Cardiac septum (tissue), 1 donor: Measurements from ENCODE around the gene BAG2. TPM values are rescaled to one million over a fixed set of nuclear protein-coding genes. Genes with fewer than 3 reads are reported as not detected.

Experiments
- DNase-seq: peaks from one replicate; pipeline ENCODE4 v3.0.0-alpha.2; 2020; ENCODE audit warnings: low spot score
- intact Hi-C: fragments of 100-400 bp; cut with DNase I; formaldehyde crosslinking; loops from one replicate; pipeline ENCODE4 v1.14.0; 2022
- long read RNA-seq: library from polyadenylated mRNA; unstranded; transcript quantifications from one replicate; pipeline ENCODE4 v2.0.0, GENCODE V29; 2021
- total RNA-seq: library from RNA; stranded (reverse); fragmentation: NEBNext Ultra II Directional; extraction: Animal tissue kit (Norgen Biotek cat#: 25700); gene quantifications from one replicate; pipeline ENCODE4 v1.2.1, GENCODE V29; 2021
- donor health status: DM: no; HTN: no; CAD: no.

Gene BAG2
- total RNA-seq, result 16.9 TPM
- long read RNA-seq, full-length matches to known transcripts, result 116 of 126 reads
- long read RNA-seq, partial matches to known transcripts, result 1 of 126 reads
- long read RNA-seq, other reads (novel, unspliced or antisense), result 9 of 126 reads

DNA sequence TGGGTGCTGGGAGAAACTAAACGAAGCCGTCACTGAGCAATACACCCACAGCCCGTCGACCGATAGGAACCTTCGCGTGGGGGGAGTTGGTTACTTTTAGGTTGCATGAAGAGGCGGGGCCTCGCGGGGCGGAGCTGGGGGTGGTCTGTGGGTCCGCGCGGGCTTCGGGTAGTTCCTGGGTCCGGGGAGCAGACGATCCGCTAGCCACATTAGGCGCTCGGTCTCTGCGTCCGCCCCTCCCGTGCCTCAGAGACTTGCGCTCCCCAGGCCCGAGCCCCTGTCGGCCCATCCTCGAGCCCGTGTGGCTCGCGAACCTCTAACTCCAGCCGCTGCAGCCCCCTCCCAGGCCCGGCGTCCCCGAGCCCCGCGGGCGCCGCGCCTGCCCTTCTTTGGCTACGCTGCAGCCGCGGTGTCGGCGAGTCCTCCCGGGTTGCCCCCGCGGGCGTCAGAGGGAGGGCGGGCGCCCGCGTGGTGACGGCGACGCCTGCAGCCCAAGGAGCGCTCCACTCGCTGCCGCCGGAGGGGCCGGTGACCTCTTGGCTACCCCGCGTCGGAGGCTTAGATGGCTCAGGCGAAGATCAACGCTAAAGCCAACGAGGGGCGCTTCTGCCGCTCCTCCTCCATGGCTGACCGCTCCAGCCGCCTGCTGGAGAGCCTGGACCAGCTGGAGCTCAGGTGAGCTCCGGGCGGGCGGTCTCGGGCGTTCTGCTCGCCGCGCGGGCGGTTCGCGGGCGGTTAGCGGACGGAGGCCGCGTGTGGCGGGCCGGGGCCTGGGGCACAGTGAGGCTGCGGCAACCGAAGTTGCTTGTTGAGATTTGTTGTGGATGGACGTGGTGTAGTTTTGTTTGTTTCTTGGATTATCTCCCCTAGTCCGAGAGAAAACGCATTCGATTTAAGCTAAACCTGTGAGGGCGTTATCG, at the start of gene BAG2:
Gene BAG2 (plus strand): TSS at position 191 of the 920 bp plus-strand sequence. CDS start 372 bp downstream, at position 563.
- intact Hi-C loops, result loop anchor here (2.0 to 10.0 kb wide), 2 partner anchors 142 to 218 kb away; partner anchors contain the start of gene BEND6
- DNase-seq, result peak; percentile 94

GRCh38 chr6:57123111-57123510, 49.0 kb upstream of the BAG2 start:
- DNase-seq, result no peak
- intact Hi-C loops, result no loop called here

DNA sequence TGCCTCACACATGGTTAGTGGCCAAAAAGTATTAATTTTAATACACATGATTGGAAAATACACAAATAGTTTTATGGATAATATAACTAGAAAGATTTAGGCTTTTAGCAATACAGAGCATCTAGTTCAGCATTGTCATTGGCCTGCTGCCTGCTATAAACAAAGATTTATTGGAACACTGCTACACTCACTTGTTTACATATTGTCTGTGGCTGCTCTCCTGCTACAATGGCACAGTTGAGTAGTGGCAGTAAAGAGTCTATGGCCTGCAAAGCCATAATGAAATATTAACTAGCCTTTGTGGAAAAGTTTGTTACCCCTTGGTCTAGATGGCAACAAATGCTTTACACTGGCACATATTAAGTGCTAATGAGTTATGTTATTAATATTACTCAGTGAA, 44.4 kb upstream of the BAG2 start:
- DNase-seq, result no peak
- intact Hi-C loops, result no loop called here

GRCh38 chr6:57130661-57131177, 41.4 kb upstream of the BAG2 start:
- intact Hi-C loops, result no loop called here
- DNase-seq, result no peak

GRCh38 chr6:57134954-57135353, 37.2 kb upstream of the BAG2 start:
- intact Hi-C loops, result no loop called here

DNA sequence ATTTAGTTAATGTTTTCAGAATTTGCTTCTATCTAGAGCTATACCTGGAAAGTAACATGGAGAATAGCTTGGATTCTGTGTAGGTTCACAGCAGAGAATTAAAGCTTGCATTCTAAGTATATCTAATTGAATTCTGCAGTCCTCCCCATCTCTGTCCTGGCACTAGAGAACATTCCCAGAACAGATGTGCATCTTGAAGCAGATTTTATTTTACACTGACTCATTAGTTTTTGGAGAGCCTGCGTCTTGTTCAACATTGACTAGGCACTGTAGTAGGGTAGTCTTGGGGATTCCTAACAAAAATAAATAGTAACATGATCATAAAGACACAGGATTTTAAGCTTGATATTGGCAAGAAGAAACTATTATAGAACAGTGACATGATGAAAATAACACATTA, 36.2 kb upstream of the BAG2 start:
- intact Hi-C loops, result no loop called here
- DNase-seq, result no peak

More at GRCh38 chr6:57134954-57135353, 37.2 kb upstream of the BAG2 start:
- no peak for DNase-seq

DNA sequence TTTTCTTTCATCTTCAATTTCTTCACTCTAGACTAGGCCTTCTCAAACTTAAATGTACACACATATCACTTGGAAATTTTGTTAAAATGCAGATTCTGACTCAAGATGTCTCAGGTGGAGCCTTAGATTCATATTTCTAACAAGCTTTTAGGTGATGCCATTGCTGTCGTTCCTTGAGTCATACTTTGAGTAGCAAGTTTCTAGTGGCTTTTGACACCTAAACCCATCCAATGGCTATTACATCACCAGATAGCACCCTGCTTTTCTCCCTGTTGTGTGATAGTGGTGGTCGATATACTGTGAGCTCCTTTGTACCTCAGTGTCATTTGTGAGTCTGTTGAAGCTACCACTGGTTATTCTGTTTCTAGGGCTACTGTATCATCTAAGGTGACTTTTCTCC, 34.8 kb upstream of the BAG2 start:
- intact Hi-C loops, result no loop called here
- no peak for DNase-seq

DNA sequence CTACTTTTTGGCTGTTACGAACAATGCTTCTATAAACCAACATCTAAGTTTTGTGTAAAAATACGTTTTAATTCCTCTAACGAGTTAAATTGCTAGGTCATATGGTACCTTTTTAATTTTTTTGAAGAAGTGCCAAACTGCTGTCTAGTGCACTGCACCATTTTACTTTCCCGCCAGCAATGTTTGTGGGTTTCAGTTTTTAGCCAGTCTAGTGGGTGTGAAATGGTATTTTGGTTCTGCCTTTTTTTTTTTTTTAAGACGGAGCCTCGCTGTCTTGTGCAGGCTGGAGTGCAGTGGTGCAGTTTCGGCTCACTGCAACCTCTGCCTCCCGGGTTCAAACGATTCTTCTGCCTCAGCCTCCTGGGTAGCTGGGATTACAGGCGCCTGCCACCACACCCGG, 34.1 kb upstream of the BAG2 start:
- intact Hi-C loops, result no loop called here
- no peak for DNase-seq

DNA sequence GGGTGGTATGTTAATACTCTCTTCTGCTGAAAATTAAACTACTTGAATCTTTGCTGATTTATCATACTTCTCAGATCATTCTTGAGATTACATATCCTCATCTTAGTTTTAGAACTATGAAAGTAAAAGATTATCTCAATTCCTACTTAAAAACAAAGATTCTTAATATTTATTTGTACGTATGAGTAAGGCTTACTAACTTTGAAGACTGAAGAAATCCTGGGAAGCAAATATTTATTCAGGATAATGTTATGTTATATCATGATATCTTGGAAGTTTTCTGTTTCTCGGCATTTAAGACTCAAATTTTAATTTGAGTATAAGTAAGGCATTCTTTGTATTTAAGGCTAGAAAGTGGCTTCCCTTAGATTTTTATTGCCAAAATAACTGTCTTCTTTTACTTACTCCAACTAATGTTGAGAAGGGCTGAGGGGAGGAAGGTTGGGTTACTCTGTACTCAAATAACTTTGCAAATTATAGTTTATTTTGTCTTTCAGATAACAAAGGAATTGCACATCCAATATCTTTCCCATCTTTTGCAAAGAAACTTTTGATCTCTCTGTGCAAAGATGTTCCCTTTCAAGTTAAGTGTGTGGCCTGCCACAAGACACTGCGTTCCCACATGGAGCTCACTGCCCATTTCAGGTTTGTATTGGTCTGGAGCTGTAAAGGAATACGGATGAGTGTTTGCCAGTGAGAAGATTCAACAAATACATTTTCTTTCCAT, 30.5 kb upstream of the BAG2 start:
- intact Hi-C loops, result no loop called here
- no peak for DNase-seq

GRCh38 chr6:57142178-57142525, 30.0 kb upstream of the BAG2 start:
- intact Hi-C loops, result no loop called here
- no peak for DNase-seq

DNA sequence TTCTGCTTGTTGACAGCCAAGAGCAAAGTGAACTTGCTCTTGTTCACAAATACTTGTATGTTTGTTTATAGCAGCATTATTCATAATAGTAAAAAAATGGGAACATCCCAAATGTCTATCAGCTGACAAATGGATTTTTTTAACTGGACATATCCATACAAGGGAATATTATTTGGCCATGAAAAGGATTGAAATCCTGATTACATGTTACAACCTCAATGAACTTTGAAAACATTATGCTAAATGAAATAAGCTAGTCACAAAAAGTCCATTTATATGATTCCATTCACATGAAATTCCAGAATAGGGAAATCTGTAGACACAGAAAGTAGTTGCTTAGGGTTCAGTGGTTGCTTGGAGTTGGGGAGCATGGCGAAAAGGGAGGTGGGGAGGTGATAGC, 28.4 kb upstream of the BAG2 start:
- intact Hi-C loops, result no loop called here
- DNase-seq, result no peak

DNA sequence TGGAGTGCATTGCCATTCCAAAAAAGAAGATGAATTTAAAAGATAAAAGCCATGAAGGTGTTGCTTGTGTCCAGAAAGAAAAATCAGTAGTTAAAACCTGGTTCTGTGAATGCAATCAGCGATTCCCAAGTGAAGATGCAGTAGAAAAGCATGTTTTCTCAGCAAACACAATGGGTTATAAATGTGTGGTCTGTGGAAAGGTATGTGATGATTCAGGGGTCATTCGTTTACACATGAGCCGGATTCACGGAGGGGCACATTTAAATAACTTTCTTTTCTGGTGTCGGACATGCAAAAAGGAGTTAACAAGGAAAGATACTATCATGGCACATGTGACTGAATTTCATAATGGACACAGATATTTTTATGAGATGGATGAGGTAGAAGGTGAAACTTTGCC, 24.7 kb upstream of the BAG2 start:
- DNase-seq, result no peak

DNA sequence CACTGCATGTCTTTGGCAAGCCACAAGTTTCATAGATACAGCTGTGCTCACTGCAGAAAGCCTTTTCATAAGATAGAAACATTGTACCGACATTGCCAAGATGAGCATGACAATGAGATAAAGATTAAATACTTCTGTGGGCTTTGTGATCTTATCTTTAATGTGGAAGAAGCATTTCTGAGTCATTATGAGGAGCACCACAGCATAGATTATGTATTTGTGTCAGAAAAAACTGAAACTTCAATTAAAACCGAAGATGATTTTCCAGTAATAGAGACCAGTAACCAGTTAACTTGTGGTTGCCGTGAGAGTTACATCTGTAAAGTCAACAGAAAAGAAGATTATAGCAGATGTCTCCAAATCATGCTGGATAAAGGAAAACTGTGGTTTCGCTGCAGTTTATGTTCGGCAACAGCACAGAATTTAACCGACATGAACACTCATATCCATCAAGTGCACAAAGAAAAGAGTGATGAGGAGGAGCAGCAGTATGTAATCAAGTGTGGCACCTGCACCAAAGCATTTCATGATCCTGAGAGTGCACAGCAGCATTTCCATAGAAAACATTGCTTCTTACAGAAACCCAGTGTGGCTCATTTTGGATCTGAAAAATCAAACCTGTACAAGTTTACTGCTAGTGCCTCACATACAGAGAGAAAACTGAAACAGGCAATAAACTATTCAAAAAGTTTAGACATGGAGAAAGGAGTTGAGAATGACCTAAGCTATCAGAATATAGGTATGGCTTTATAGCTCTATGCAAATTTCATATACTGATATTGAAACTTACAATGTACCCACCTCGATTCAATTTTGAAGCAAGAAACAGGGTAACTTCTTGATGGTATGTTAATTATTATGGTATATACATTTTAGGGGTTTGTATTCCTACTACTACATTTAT, 23.9 kb upstream of the BAG2 start:
- no peak for DNase-seq
- intact Hi-C loops, result no loop called here

More for the DNA sequence above, 24.7 kb upstream of the BAG2 start:
- intact Hi-C loops, result no loop called here

DNA sequence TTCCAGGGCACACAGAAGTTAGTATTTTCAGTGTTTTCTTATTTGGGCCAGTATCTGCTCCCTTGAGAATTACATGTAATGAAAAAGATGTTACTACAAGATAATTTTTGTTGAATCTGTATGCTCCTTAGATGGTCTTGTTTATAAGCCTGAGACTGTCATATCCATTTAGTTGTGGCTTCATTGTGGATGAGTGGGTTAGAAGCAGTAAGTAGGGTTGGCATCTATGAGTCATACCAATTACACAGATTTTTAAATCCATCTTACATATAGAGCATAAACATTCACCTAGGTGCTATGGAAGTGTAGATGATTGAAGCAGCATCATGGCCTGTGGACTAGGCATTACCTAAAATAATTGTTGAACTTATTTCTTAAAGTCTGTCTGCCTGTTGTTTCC, 13.5 kb upstream of the BAG2 start:
- intact Hi-C loops, result no loop called here
- no peak for DNase-seq

DNA sequence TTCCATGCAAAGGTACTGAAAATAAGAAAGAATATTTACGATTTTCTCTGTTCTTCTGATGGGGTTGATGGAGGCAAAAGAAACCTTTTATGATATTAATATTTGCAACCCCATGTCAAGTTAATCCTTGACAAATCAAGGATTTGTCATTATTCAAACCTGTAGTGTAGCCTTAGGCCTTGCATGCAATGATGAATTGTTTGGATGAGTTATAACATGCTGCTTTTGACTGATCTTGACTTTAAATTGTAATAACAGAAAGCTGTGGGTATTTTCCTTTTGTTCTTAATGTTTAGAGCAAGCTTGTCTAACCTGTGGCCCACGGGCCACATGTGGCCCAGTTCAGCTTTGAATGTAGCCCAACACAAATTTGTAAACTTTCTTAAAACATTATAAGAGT, 13.0 kb upstream of the BAG2 start:
- intact Hi-C loops, result no loop called here
- no peak for DNase-seq

DNA sequence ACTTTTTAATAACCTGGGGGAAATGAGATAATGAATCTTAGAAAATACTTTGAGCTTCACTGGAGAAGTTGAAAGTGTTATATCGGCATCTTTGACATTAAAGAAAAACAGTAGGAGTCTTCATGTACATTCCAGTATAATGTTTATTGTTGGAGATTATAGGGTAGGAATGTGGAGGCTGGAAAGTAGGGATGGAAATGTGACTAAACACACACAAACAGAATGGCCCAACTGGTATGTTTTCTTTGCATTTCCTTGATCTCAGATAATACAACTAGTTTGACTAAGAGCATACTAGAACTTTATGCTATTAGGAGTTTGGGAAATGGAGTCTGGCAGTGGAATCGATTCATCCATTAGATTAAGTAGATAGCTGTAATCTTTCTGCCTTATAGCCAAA, 10.1 kb upstream of the BAG2 start:
- no peak for DNase-seq
- intact Hi-C loops, result no loop called here

- no peak for DNase-seq
- intact Hi-C loops, result no loop called here
These were observed 9.6 kb upstream of the BAG2 start for GRCh38 chr6:57162516-57162915.

DNA sequence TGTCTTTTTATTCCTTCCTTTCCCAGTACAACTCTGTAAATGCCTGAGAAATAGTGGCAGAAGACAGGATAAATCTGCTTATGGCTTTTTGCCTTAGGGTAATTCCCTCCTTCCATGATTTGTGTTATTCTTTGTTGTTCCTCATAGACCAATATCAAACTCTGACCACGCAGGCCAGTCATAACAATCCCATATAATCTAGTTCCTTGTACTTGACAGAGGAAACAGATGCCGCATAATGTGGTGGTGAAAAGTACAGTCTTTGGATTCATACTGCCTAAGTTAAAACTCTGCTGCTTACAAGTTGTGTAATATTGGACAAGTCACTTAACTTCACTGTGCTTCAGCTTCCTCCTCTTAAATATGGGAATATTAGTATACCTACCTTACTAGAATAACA, 8.2 kb upstream of the BAG2 start:
- no peak for DNase-seq
- intact Hi-C loops, result no loop called here

- intact Hi-C loops, result no loop called here
- DNase-seq, result no peak
These were observed 7.0 kb upstream of the BAG2 start for GRCh38 chr6:57165080-57165479.
